ENCODE data around the gene NUDT6. TPM values are rescaled to one million over a fixed set of nuclear protein-coding genes. Genes with fewer than 3 reads are reported as not detected.

Gene NUDT6
- polyA plus RNA-seq, 1 of the 3 experiments (the other 2 are of a cell fraction), result 10.1 TPM

- TF ChIP-seq USF1 (IDR thresholded peaks at IDR 0.05; ENCODE audit: borderline replicate concordance, low read depth) (no peak), RFX5 (IDR thresholded peaks at IDR 0.05; ENCODE audit: low read length) (no peak), TCF12 (IDR thresholded peaks at IDR 0.05) (no peak), CHD2 (IDR thresholded peaks at IDR 0.05; ENCODE audit: low read length, partially characterized antibody) (no peak)
These were observed 37.7 kb upstream of the NUDT6 start (continued) for GRCh38 chr4:122959981-122960610.

- WGBS (ENCODE audit: low lambda C conversion rate), result 97% methylated on average over 3 of the region's 3 CpGs
- Histone ChIP-seq H3K27ac (ENCODE audit: low read depth in 2 of 2, low read length in 1 of 2) (peak overlapping the region in 1 of 2 experiments; percentile 62; a peak in 2 of 4 replicates), H3K36me3 (replicated peaks in 1 of 2; ENCODE audit: control insufficient read depth in 1 of 2, insufficient read depth in 2 of 2, low read length in 1 of 2) (peaks cover 12 to 26% of the 10 kb centered on the region in 2 experiments), H3K4me1 (ENCODE audit: control insufficient read depth in 1 of 2, insufficient read depth in 2 of 2, low read depth in 1 of 2, low read length in 1 of 2) (no peaks in the 10 kb centered on the region), H3K9ac (no peak overlapping the region), H3K9me2 (no peaks in the 10 kb centered on the region), H2AFZ (ENCODE audit: low read depth) (no peak overlapping the region), H3K79me2 (ENCODE audit: insufficient read depth) (no peaks in the 10 kb centered on the region; the same call in 1 of the 2 replicates), H3K4me3 (ENCODE audit: low read depth in 2 of 2, low read length in 1 of 2) (no peak overlapping the region), H4K20me1 (ENCODE audit: insufficient read depth) (no peaks in the 10 kb centered on the region), H3F3A (replicated peaks; ENCODE audit: insufficient read depth) (no peaks in the 10 kb centered on the region), H3K9me3 (no peaks in the 10 kb centered on the region), H3K4me2 (no peak overlapping the region), H3K27me3 (ENCODE audit: insufficient read depth) (no peaks in the 10 kb centered on the region)
- TF ChIP-seq PBX3 (IDR thresholded peaks at IDR 0.05) (no peak), EP300 (IDR thresholded peaks at IDR 0.05; ENCODE audit: borderline replicate concordance in 1 of 2, low read depth in 1 of 2, low read length in 1 of 2) (no peak), ELF1 (IDR thresholded peaks at IDR 0.05) (no peak), USF2 (IDR thresholded peaks at IDR 0.05; ENCODE audit: borderline replicate concordance, low read depth, low read length) (no peak), USF1 (IDR thresholded peaks at IDR 0.05; ENCODE audit: borderline replicate concordance, low read depth) (no peak), REST (IDR thresholded peaks at IDR 0.05; ENCODE audit: low read depth, low read length) (no peak), EZH2phosphoT487 (IDR thresholded peaks at IDR 0.05; ENCODE audit: borderline replicate concordance, low read depth) (no peak), JUND (IDR thresholded peaks at IDR 0.05) (no peak), RAD21 (IDR thresholded peaks at IDR 0.05; ENCODE audit: low read length) (no peak), CTCF (IDR thresholded peaks at IDR 0.05) (no peak), RFX5 (IDR thresholded peaks at IDR 0.05; ENCODE audit: low read length) (no peak), MEF2A (IDR thresholded peaks at IDR 0.05; ENCODE audit: borderline replicate concordance, low read depth) (no peak), RCOR1 (IDR thresholded peaks at IDR 0.05; ENCODE audit: low read length) (no peak), GATA2 (CRISPR knock-in tag; IDR thresholded peaks at IDR 0.05) (no peak)
- CTCF ChIA-PET, result no interaction called here
- POLR2A ChIA-PET, result no interaction called here
- DNase-seq, result no peak
These were observed 37.0 kb upstream of the NUDT6 start for GRCh38 chr4:122959441-122959840.

Data from SK-N-SH (cell line).